ENCODE data around the gene SPAG17. TPM values are rescaled to one million over a fixed set of nuclear protein-coding genes. Genes with fewer than 3 reads are reported as not detected.

SPAG17 gene
- total RNA-seq, 2 donors from 2014 or later = 9.0 TPM; not detected in 1

DNA sequence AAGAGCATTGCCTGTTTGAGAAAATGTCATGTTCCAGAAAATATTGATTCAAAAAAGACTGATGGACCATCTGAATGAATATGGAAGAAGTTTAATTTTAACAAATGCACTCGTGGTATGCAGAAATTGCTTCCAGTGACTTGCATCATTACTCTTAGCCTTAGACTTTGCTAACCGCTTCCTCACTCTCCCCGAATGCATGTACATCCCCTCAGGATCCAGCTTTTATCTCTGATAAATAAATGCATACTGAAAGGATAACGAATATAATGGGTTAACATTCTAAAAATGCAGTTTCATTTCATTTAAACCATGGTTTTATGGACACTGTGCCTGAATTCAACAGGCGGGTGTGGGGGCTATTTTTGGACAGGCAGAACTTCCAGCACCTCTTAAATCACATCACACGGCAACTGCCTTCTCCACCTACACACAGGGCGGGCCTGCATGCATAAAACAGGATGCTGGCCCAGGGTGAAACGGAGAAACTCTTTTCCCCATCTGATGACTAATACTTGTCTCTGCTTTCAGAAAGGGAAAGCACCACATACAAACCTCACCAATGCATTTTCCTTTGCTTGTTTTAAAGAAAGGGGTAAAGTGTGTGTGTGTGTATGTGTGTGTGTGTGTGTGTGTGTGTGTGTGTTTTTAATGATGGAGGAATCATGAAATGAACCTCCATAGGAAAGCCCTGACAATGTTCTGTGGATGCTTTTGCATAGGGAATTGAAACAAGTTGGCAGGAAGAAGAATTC, 48.7 kb downstream of the SPAG17 start:
- Histone ChIP-seq H3K4me1 (replicated peaks) (no peaks in the 10 kb centered on the region), H3K27me3 (replicated peaks; ENCODE audit: insufficient read depth) (peaks cover 4% of the 10 kb centered on the region), H3K4me3 (no peak overlapping the region), H3K9me3 (no peaks in the 10 kb centered on the region), H3K36me3 (no peaks in the 10 kb centered on the region), H3K27ac (no peak overlapping the region)
- TF ChIP-seq POLR2A (IDR thresholded peaks at IDR 0.05) (no peak), CTCF (IDR thresholded peaks at IDR 0.05) (no peak), POLR2AphosphoS5 (IDR thresholded peaks at IDR 0.05) (no peak)
- 46% methylated on average over 8 of the region's 8 CpGs for WGBS
- intact Hi-C loops (cut with DNase I) = no loop called here
- DNase-seq (ENCODE audit: low spot score) = no peak

DNA sequence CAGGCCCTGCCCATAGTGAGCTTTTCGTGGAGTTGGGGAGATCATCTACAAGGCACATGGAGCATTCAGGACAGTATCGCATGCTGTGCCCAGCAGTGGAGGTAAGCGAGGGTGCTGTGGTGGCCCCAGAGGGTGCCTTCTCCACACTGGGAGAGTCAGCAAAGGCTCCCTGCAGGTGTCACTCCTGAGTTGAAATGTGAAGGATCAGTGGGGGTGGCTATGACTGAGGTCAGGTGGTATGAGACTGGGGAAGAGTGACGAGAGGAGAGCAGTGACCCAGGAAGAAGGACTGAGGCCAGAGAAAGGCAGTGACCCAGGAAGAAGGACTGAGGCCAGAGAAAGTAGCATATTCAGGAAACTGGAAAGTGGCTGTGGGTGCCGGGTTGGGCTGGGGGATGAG, 53.0 kb downstream of the SPAG17 start:
- 96% methylated on average over 5 of the region's 5 CpGs for WGBS

GRCh38 chr1:118128761-118129160, 56.3 kb downstream of the SPAG17 start:
- 79% methylated on average over 1 of the region's 1 CpG for WGBS
- Histone ChIP-seq H3K4me1 (replicated peaks) (no peaks in the 10 kb centered on the region), H3K36me3 (no peaks in the 10 kb centered on the region), H3K27me3 (replicated peaks; ENCODE audit: insufficient read depth) (peaks cover 4% of the 10 kb centered on the region), H3K27ac (no peak overlapping the region), H3K4me3 (no peak overlapping the region), H3K9me3 (no peaks in the 10 kb centered on the region)
- intact Hi-C loops (cut with DNase I) = no loop called here
- no peak for TF ChIP-seq CTCF (IDR thresholded peaks at IDR 0.05)
- TF ChIP-seq POLR2A (IDR thresholded peaks at IDR 0.05) = no peak
- TF ChIP-seq POLR2AphosphoS5 (IDR thresholded peaks at IDR 0.05) = no peak
- no peak for DNase-seq (ENCODE audit: low spot score)

More for the DNA sequence above, 53.0 kb downstream of the SPAG17 start:
- DNase-seq (ENCODE audit: low spot score) = no peak
- Histone ChIP-seq H3K4me1 (replicated peaks) (no peaks in the 10 kb centered on the region), H3K4me3 (no peak overlapping the region), H3K9me3 (no peaks in the 10 kb centered on the region), H3K27me3 (replicated peaks; ENCODE audit: insufficient read depth) (peaks cover 4% of the 10 kb centered on the region), H3K36me3 (no peaks in the 10 kb centered on the region), H3K27ac (no peak overlapping the region)
- intact Hi-C loops (cut with DNase I) = no loop called here
- TF ChIP-seq CTCF (IDR thresholded peaks at IDR 0.05) (no peak), POLR2AphosphoS5 (IDR thresholded peaks at IDR 0.05) (no peak), POLR2A (IDR thresholded peaks at IDR 0.05) (no peak)

DNA sequence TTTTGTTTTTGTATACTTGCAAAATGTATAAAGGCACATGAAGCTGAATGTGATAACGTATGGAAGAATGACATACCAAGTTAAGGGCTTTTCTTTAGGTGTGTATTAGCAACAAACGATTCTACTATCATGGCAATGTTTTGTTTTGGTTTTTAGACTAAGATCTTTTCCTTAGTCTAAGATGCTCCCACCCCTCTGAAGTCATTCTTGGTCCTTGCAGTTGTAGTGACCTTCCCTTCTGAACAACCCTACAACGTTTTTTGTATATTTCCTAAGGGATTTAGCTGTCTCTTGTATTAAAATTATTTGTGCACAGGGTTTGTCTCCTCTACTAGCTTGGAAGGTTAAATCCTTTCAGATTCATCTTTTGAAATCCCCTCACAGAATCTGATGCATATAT, 61.0 kb downstream of the SPAG17 start:
- H3K9me3 ChIP-seq = no peaks in the 10 kb centered on the region
- no peaks in the 10 kb centered on the region for H3K27me3 ChIP-seq (replicated peaks; ENCODE audit: insufficient read depth)
- intact Hi-C loops (cut with DNase I) = no loop called here
- TF ChIP-seq POLR2A (IDR thresholded peaks at IDR 0.05) = no peak
- no peak for TF ChIP-seq CTCF (IDR thresholded peaks at IDR 0.05)
- H3K4me3 ChIP-seq = no peak overlapping the region
- no peaks in the 10 kb centered on the region for H3K36me3 ChIP-seq
- H3K27ac ChIP-seq = no peak overlapping the region
- 70% methylated on average over 3 of the region's 3 CpGs for WGBS
- H3K4me1 ChIP-seq (replicated peaks) = no peaks in the 10 kb centered on the region
- no peak for DNase-seq (ENCODE audit: low spot score)
